NCI-H2081 treated with DMSO at 0.1 percent for 48 hours (cell line): ENCODE measurements around the gene ADCY4.

Experiments used
- DNase-seq: peaks from one replicate; lab custom pipeline; 2025; lab: John Stamatoyannopoulos, UW

The ADCY4 gene

GRCh38 chr14:24315807-24316596, 18.9 kb downstream of the ADCY4 start:
- no peak for DNase-seq

GRCh38 chr14:24315243-24315806, 19.5 kb downstream of the ADCY4 start:
- no peak for DNase-seq

DNA sequence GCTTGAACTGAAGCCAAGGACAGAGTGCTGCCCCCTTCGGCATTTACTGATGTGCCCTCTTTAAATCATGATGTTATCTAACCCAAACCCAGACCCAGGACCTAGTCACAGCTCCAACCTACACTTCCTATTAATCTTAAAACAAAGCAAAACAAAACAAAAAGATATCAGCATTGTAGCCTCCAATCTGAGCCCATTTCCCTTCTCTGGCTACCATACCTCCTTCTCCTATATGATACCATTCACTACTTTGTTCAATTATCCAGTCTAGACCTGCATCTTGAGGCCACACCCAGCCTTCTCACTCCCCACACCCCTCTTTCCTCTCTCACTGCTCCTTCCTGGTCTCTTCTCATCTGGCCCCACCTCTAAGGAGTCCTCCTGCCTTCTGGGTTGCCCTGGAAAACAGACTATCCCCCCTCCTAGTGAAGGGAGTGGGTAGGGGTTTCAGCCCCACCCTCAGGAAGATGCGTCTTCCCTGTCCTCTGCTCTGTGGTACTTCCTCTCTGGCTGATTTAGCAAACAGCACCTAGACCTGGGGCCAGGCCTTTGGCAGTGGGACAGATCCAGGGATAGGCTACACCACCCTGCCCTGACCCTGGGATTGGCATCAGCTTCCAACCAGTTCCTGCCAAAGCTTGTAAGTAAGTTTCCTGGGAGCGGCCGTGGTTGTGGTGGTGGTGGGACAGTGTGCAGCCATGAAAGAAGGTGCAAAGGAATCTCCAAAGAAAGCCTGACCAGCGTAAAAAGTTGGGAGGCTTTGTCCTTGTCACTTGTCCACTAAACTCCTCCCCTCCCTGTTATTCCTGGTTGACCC, 20.3 kb downstream of the ADCY4 start:
- no peak for DNase-seq

GRCh38 chr14:24313913-24314312, 21.0 kb downstream of the ADCY4 start:
- no peak for DNase-seq

GRCh38 chr14:24312736-24313507, 21.9 kb downstream of the ADCY4 start:
- DNase-seq: no peak

- DNase-seq: no peak
These were observed 22.8 kb downstream of the ADCY4 start for GRCh38 chr14:24311837-24312615.

- DNase-seq: no peak
These were observed 23.9 kb downstream of the ADCY4 start, which contains the start of gene LTB4R for GRCh38 chr14:24310646-24311604. LTB4R (plus strand) TSS chr14:24311502; CDS start chr14:24315652, 4,150 bp downstream.

DNA sequence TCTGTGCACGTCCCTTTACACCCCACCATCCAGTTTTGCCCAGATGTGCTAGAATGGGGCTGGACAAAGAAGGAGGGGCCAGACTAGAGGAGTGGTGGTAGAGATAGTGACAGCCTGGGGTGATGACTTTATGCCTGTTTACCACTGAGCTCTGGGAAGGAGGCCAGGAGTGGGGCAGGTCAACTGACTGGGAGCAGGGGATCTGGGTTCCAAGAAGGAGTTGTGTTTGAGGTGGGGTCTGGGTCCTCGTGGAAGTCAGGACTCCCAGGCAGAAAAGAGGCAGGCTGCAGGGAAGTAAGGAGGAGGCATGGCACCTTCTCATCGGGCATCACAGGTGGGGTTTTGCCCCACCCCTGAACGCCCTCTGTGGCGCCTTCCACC, 24.6 kb downstream of the ADCY4 start:
- DNase-seq: no peak

- DNase-seq: no peak
These were observed 25.2 kb downstream of the ADCY4 start, which contains the start of gene LTB4R2 for GRCh38 chr14:24309538-24310264. LTB4R2 (plus strand) TSS chr14:24310140; CDS start chr14:24310665, 525 bp downstream.

- DNase-seq: no peak
These were observed 26.3 kb downstream of the ADCY4 start for GRCh38 chr14:24308342-24309124.

DNA sequence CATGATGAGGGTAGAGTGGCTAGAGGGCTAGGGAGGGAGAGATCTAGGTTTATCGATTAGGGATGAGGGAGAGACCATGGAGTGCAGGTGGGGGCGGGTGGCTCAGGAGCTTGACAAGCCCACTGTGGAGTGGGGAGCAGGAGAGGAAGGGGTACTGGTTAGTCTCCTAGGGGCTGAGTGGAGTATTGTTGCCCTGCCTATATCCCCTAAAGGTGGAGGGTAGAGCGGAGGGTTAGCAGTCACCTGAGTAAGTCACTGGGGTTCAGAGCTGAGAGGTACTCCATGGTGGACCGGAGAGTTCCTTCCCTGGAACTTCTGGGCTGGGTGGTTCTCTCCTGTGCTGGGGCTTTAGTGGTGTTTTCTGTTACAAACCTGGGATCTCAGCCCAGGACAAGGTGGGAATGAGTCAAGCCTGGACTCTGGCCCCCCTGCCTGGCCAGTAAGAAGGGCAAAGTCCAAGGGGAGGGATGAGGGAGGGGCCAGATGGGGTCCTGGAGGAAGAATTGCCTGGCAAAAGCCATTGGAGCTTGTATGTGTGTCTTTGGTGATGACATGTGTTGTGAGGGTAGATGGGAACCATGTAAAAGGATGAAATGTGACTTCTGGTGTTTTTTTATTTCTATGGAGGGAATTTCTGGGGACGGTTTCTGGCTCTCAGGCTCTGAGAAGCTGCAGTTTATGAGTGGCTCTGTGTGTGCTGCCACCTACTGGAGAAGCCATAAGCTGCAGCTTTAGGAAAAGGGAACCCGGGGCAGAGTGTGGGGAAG, 27.1 kb downstream of the ADCY4 start, which contains the start of gene CIDEB:
CIDEB (minus strand) TSS at position 403 of the 767 bp plus-strand sequence; CDS start at position 284, 119 bp downstream.
- DNase-seq: no peak

GRCh38 chr14:24307156-24307574, 27.7 kb downstream of the ADCY4 start:
- DNase-seq: no peak

GRCh38 chr14:24304019-24304387, 30.9 kb downstream of the ADCY4 start:
- DNase-seq: no peak

DNA sequence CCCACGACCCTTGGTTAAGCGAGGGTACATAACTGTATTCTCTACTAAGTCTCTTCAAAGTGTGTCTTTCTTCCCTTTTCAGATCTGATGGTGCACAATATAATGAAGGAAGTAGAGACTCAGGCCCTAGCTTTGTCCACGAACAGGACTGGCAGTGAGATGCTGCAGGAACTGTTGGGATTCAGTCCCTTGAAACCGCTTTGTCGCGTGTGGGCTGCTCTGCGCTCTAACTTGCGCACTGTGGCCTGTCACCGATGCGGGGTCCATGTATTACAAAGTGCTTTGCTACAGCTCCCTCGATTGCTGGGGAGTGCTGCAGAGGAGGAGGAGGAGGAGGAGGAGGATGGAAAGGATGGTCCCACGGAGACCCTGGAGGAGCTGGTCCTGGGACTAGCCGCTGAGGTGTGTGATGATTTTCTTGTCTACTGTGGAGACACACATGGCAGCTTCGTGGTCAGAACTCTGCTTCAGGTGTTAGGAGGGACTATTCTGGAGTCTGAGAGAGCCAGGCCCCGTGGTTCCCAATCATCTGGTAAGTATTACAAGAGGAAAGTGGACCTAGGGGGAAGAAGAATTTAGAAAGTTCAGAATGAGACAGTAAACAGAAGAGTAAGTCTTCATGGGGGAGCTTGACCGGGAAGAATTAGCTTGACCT, 34.4 kb downstream of the ADCY4 start:
- DNase-seq: no peak

DNA sequence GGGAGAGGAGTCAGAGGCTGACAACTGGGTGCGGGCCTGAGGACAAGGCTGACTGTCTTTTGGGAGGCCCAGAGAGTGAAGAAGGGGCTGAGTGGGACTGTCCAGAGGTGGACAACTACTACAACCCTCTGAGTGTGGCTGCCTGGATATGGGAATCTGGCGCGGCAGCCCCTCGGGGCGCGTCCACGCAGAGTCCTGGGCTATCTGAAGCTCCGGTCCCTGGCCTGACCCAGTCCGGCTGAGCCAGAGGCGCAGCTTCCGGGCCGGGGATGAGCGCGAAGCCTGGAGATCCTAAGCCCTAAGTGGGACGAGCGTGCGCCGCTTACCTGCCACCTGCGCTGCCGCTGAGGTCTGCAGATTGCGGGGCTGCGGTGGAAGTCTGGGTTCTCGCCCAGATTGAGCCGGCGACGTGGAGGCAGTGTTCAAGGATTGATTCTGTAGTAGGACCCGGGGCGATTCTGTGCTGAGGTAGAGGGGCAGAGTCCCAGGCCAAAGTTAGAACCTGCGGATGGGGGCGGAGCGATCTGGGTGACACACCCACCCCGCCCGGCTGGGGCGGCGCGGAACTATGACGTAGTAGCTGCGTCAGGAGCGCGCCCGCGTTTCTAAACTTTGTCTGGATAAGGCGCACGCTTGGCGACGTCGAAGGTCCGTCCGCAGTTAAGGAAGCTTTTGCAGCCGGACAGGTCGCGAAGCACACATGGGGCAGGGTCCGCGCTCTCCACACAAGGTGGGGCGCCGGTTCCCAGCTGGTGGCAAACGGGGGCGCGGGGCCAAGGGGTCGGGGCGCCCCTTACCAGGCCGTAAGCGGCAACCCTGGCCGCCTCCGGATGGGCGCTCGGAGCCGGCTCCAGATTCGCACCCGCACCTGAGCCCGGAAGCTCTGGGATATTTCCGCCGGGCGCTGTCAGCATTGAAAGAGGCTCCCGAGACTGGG, 35.3 kb downstream of the ADCY4 start, which contains the start of the genes DHRS1 and NOP9:
DHRS1 (minus strand) TSS at position 526 of the 937 bp plus-strand sequence. CDS start 674 bp downstream, outside the sequence.
NOP9 (plus strand) TSS at position 596 of the 937 bp plus-strand sequence; CDS start at position 701, 105 bp downstream.
- DNase-seq: peak; percentile 28

DNA sequence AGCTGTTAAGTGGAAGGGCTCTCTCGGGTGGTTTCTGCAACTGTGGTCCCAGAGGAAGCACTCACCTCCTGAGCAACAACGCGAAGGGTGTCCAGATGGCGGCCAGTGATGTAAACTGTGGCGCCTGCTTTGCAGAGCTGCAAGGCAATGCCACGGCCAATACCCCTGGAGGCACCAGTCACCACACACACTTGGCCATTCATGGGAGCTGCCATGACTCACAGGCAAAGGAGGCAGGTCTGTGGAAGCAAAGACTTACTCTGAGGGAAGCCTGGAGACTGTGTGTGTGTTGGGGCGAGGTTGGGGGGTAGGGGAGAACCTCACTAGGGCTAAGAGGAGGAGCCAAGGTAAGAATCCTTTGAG, 36.0 kb downstream of the ADCY4 start:
- DNase-seq: no peak
